ENCODE results near the gene RNPEPL1.
A peak's percentile ranks its signal among the peaks of the same experiment; 100 is the strongest.

GRCh38 chr2:240586198-240586918 is 18.1 kb downstream of the RNPEPL1 start, which contains the start of gene CAPN10:
- TF ChIP-seq CTCF (IDR thresholded peaks at IDR 0.05) (no peak), POLR2AphosphoS5 (IDR thresholded peaks at IDR 0.05) (peak; percentile 76 to 90 (median 85)), EP300 (IDR thresholded peaks at IDR 0.05) (no peak), POLR2A (IDR thresholded peaks at IDR 0.05) (peak; percentile 41 to 50)

Measured in sigmoid colon (tissue), 4 donors.